HepG2 (cell line): Measurements from ENCODE around the gene PIK3C2B. TPM values are rescaled to one million over a fixed set of nuclear protein-coding genes. Genes with fewer than 3 reads are reported as not detected.

ENCODE experiments used
- ATAC-seq: fragments of 200-7000 bp; cut with Tn5 transposase; 3 replicates; pipeline ENCODE4 v1.9.1; 2020; ENCODE audit warnings: mild to moderate bottlenecking, moderate library complexity
- BruUV-seq: library from RNA; stranded (reverse); fragments of 400-500 nt; replicated peaks from 2 replicates; lab custom pipeline; 2021; lab: Mats Ljungman, UMichigan
- CTCF ChIA-PET: fragments of 300-600 bp; formaldehyde crosslinking; extraction: SDS; loops from one replicate; lab custom pipeline; 2021; ENCODE audit warnings: low total read pairs, inconsistent platforms, low intra/inter-chr PET ratio; lab: Yijun Ruan, JAX
- POLR2A ChIA-PET: fragments of 350-600 bp; sonication (Branson Sonifier 250); formaldehyde crosslinking; loops from one replicate; lab custom pipeline; 2020; ENCODE audit warnings: antibody characterized with exemption, inconsistent platforms; lab: Yijun Ruan, JAX
- DNase-seq: peaks from one replicate; pipeline ENCODE4 v3.0.0-alpha.2; 2015; ENCODE audit warnings: low spot score
- FAIRE-seq: peaks from 3 replicates; lab custom pipeline; 2011; peaks lifted over from hg19 to GRCh38; lab: Jason Lieb, UNC
- H2AFZ ChIP-seq: one replicate; pipeline ENCODE4 v1.6.1; 2011; ENCODE audit warnings: low read length, inconsistent platforms
- H3K27ac ChIP-seq: fragments of 300-600 bp; 3 replicates; pipeline ENCODE4 v1.8.0; 2011; ENCODE audit warnings: mixed run types, mild to moderate bottlenecking, mixed read lengths, low read length, inconsistent platforms; ENCODE audit not compliant: insufficient read depth; ENCODE audit errors: extremely low read length
- H3K27me3 ChIP-seq, 2 experiments: fragments of 200-600 bp in 1 of 2; 2 replicates in 1 of 2; 3 replicates in 1 of 2; pipeline versions ENCODE4 v1.6.0 to v1.8.0; 2011; ENCODE audit warnings: low read length in 2 of 2, mild to moderate bottlenecking in 2 of 2, moderate library complexity in 2 of 2, inconsistent platforms in 1 of 2; ENCODE audit not compliant: insufficient read depth in 2 of 2, control insufficient read depth in 1 of 2
- H3K36me3 ChIP-seq, 2 experiments: fragments of 200-600 bp in 1 of 2; replicated peaks in 1 of 2; 2 replicates in 1 of 2; 3 replicates in 1 of 2; pipeline versions ENCODE4 v1.5.1 to v1.8.0; 2011; ENCODE audit warnings: low read length in 2 of 2, inconsistent platforms in 1 of 2; ENCODE audit not compliant: insufficient read depth in 2 of 2, control insufficient read depth in 1 of 2
- H3K4me1 ChIP-seq: 2 replicates; pipeline ENCODE4 v1.5.1; 2012; ENCODE audit warnings: low read length, inconsistent platforms; ENCODE audit not compliant: insufficient read depth
- H3K4me2 ChIP-seq: 2 replicates; pipeline ENCODE4 v1.6.0; 2011; ENCODE audit warnings: low read depth, low read length, inconsistent platforms
- H3K4me3 ChIP-seq, 3 experiments: fragments of 200-600 bp in 1 of 3; sonication (generic), shearing (Covaris generic) in 1 of 3; replicated peaks in 1 of 3; 2 replicates each; pipeline ENCODE4 v1.5.1; 2011 to 2016; ENCODE audit warnings: low read length in 3 of 3, inconsistent platforms in 2 of 3, low read depth in 2 of 3, mild to moderate bottlenecking in 2 of 3, control low read depth in 1 of 3, mixed read lengths in 1 of 3; ENCODE audit not compliant: insufficient read depth in 1 of 3
- H3K79me2 ChIP-seq: one replicate; pipeline ENCODE4 v1.6.1; 2011; ENCODE audit warnings: low read length, inconsistent platforms; ENCODE audit not compliant: insufficient read depth
- H3K9ac ChIP-seq: 2 replicates; pipeline ENCODE4 v1.6.0; 2011; ENCODE audit warnings: mild to moderate bottlenecking, low read depth, low read length, inconsistent platforms; ENCODE audit not compliant: insufficient read depth
- H3K9me3 ChIP-seq: 2 replicates; pipeline ENCODE4 v1.5.1; 2012; ENCODE audit warnings: mild to moderate bottlenecking, low read length
- H4K20me1 ChIP-seq: 2 replicates; pipeline ENCODE4 v1.6.0; 2011; ENCODE audit warnings: inconsistent platforms, mild to moderate bottlenecking, low read length, moderate library complexity; ENCODE audit not compliant: insufficient read depth
- ADNP ChIP-seq: sonication (generic); formaldehyde crosslinking; IDR thresholded peaks from 2 replicates; pipeline ENCODE4 v1.4.0; 2020; ENCODE audit warnings: missing genetic modification reagents
- ATF6 ChIP-seq: sonication (generic); formaldehyde crosslinking; conservative IDR thresholded peaks from 2 replicates; pipeline ENCODE4 v1.4.0; 2020; ENCODE audit warnings: missing genetic modification reagents
- DMAP1 ChIP-seq: IDR thresholded peaks from 2 replicates; pipeline ENCODE4 v1.6.1; 2016
- IKZF5 ChIP-seq: IDR thresholded peaks from 2 replicates; pipeline ENCODE4 v1.6.1; 2018; ENCODE audit warnings: missing genetic modification reagents, mild to moderate bottlenecking, missing compliant biosample characterization
- MATR3 ChIP-seq: sonication (generic); formaldehyde crosslinking; IDR thresholded peaks from 2 replicates; pipeline ENCODE4 v1.4.0; 2020; ENCODE audit warnings: missing genetic modification reagents
- MTF1 ChIP-seq: sonication (generic); formaldehyde crosslinking; IDR thresholded peaks from 2 replicates; pipeline ENCODE4 v1.5.0; 2020; ENCODE audit warnings: missing genetic modification reagents
- NFIC ChIP-seq: IDR thresholded peaks from 2 replicates; pipeline ENCODE4 v1.6.1; 2012; ENCODE audit warnings: mild to moderate bottlenecking, low read length, inconsistent platforms
- POLR2G ChIP-seq: fragments of 200-400 bp; formaldehyde crosslinking; IDR thresholded peaks from 2 replicates; pipeline ENCODE4 v1.6.1; 2018; ENCODE audit warnings: mild to moderate bottlenecking, low read depth, low read length, moderate library complexity
- RXRA ChIP-seq: sonication (generic); formaldehyde crosslinking; IDR thresholded peaks from 2 replicates; pipeline ENCODE4 v1.5.1; 2020; ENCODE audit warnings: missing genetic modification reagents
- SIX4 ChIP-seq: sonication (generic); formaldehyde crosslinking; IDR thresholded peaks from 2 replicates; pipeline ENCODE4 v1.4.0; 2020; ENCODE audit warnings: missing genetic modification reagents
- SNAPC2 ChIP-seq: sonication (generic); formaldehyde crosslinking; IDR thresholded peaks from 2 replicates; pipeline ENCODE4 v1.8.1; 2022; ENCODE audit warnings: mild to moderate bottlenecking, missing genetic modification reagents
- SRSF4 ChIP-seq: fragments of 200-400 bp; formaldehyde crosslinking; IDR thresholded peaks from one replicate; pipeline ENCODE4 v1.6.1; 2018; ENCODE audit warnings: mild to moderate bottlenecking, low read depth, low read length, moderate library complexity; ENCODE audit not compliant: poor library complexity, severe bottlenecking
- ZBTB7B ChIP-seq: sonication (generic); formaldehyde crosslinking; IDR thresholded peaks from 2 replicates; pipeline ENCODE4 v1.4.0; 2020; ENCODE audit warnings: missing genetic modification reagents
- ZNF501 ChIP-seq: sonication (generic); formaldehyde crosslinking; IDR thresholded peaks from 2 replicates; pipeline ENCODE4 v1.5.1; 2020; ENCODE audit warnings: mild to moderate bottlenecking, moderate library complexity, missing genetic modification reagents
- WGBS: methylation state at CpG from one replicate; pipeline ENCODE4 v1.1.6; 2017; ENCODE audit warnings: low lambda C conversion rate; 5-methylcytosine and 5-hydroxymethylcytosine counted together
- in situ Hi-C: cut with HindIII; loops from 2 replicates; pipeline ENCODE4 v1.10.0; 2017; ENCODE audit warnings: low pct_unique_long_range_greater_than_20kb; ENCODE audit not compliant: extremely low pct_ligation_motif_present
- intact Hi-C: fragments of 100-400 bp; cut with micrococcal nuclease; formaldehyde crosslinking; loops from one replicate; pipeline ENCODE4 v1.10.0; 2022; ENCODE audit not compliant: unreplicated experiment
- polyA plus RNA-seq, 8 experiments: library from polyadenylated mRNA; depleted of rRNA in 3 of 8; stranded (reverse) in 7 of 8; unstranded in 1 of 8; fragments of >200 nt; fragmentation: Illumina TruSeq in 4 of 8; extraction: Trizol in 4 of 8; gene quantifications; 2 replicates each; pipeline versions ENCODE4 v1.2.1 to v1.2.3, GENCODE V29; 2011 to 2016; ENCODE audit warnings: low read depth in 4 of 8, missing spikeins in 1 of 8, mixed read lengths in 1 of 8; ENCODE audit not compliant: insufficient read depth in 1 of 8
- total RNA-seq, 5 experiments: library from RNA; depleted of rRNA; stranded (reverse); fragments of >200 nt; fragmentation: Illumina TruSeq; extraction: Trizol; gene quantifications; 2 replicates each; pipeline ENCODE4 v1.2.3, GENCODE V29; 2016; ENCODE audit warnings: low read depth in 1 of 5

The PIK3C2B gene
- total and polyA plus RNA-seq, 2 of the 13 experiments (the other 11 are each of a cell fraction or from before 2014, with no cell fraction given): 3.4 to 4.5 TPM

DNA sequence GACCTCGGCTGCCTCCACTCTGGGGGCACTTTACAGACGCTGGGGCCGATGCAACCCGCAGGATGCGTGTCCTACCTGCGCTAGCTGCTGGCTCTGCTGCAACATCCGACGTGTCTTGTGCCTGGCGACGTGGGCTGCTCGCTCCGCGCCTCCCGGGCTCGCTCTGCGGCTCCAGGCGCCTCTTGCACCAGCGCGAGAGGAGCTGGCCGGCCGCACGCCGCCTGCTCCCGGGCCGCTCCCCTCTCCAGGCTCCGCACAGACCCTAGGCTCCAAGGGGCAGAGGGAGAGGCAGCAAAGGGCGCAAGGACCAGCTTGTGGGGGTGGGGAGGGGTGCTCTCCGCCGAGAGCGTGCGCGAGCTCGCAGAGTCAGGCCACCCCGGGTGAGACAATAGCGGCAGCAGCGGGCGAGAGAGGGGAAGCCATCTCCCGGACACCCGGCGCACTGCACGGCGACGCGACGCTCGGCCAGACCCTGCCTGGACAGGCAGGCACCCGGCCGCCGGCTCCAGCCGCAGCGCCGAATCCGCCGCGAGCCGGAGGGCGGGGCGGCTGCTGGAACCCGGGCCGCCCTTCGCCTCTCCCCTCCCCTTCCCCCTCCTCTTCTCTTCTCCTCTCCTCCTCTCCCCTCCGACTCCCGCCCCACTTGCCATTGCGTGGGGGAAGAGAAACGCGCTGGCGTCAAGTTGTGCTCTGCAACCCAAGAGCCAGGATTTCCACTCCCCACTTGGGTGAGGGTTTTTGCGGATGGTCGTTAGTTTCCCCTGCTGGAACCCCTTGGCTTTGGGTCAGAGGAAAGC, at the start of gene PIK3C2B (continued):
- no peak; the same call in 1 of the 2 replicates for TF ChIP-seq IKZF5 (CRISPR knock-in tag)
- no peak for TF ChIP-seq SIX4 (CRISPR knock-in tag)
- TF ChIP-seq, all 625 proteins: peak for 208

- Histone ChIP-seq H3K9ac (no peak overlapping the region), H3K27me3 (no peaks in the 10 kb centered on the region), H3K36me3 (peaks cover 27 to 95% of the 10 kb centered on the region in 2 experiments), H3K79me2 (no peaks in the 10 kb centered on the region)
- 98% methylated on average over 2 of the region's 2 CpGs for WGBS
- in situ Hi-C loops: no loop called here
- no peak for TF ChIP-seq RXRA (CRISPR knock-in tag)
- TF ChIP-seq NFIC: no peak
- no peak for TF ChIP-seq MATR3
- no peak for TF ChIP-seq ADNP (CRISPR knock-in tag)
- no peak for TF ChIP-seq ATF6 (CRISPR knock-in tag)
- no peak for TF ChIP-seq MTF1 (CRISPR knock-in tag)
- TF ChIP-seq ZBTB7B (CRISPR knock-in tag): no peak
- no peak for TF ChIP-seq SRSF4
- TF ChIP-seq SNAPC2 (CRISPR knock-in tag): no peak
- no peak for TF ChIP-seq POLR2G
- TF ChIP-seq DMAP1 (CRISPR knock-in tag): no peak
- TF ChIP-seq ZNF501 (CRISPR knock-in tag): no peak
- TF ChIP-seq, all 625 proteins: peak for 0
- H3K27ac ChIP-seq: no peak overlapping the region
- no peaks in the 10 kb centered on the region for H4K20me1 ChIP-seq
- no peak for FAIRE-seq
- POLR2A ChIA-PET: no interaction called here
- DNase-seq: no peak
- no peak overlapping the region for H3K4me2 ChIP-seq
- intact Hi-C loops: no loop called here
- H3K9me3 ChIP-seq: no peaks in the 10 kb centered on the region
- no peak overlapping the region for H3K4me3 ChIP-seq
- H3K4me1 ChIP-seq: no peaks in the 10 kb centered on the region
- CTCF ChIA-PET: no interaction called here
- H2AFZ ChIP-seq: no peak overlapping the region
- ATAC-seq: no peak
- no TSS peak for BruUV-seq
Measured at GRCh38 chr1:204544321-204544720, 49.7 kb upstream of the PIK3C2B start.
